ENCODE measurements around the gene NAIP.
"Not testable (repeated sequence)": the region's sequence is repeated elsewhere in the genome, so short reads cannot be mapped to it uniquely, and the experiment has no call there.

Gene NAIP, protein sequence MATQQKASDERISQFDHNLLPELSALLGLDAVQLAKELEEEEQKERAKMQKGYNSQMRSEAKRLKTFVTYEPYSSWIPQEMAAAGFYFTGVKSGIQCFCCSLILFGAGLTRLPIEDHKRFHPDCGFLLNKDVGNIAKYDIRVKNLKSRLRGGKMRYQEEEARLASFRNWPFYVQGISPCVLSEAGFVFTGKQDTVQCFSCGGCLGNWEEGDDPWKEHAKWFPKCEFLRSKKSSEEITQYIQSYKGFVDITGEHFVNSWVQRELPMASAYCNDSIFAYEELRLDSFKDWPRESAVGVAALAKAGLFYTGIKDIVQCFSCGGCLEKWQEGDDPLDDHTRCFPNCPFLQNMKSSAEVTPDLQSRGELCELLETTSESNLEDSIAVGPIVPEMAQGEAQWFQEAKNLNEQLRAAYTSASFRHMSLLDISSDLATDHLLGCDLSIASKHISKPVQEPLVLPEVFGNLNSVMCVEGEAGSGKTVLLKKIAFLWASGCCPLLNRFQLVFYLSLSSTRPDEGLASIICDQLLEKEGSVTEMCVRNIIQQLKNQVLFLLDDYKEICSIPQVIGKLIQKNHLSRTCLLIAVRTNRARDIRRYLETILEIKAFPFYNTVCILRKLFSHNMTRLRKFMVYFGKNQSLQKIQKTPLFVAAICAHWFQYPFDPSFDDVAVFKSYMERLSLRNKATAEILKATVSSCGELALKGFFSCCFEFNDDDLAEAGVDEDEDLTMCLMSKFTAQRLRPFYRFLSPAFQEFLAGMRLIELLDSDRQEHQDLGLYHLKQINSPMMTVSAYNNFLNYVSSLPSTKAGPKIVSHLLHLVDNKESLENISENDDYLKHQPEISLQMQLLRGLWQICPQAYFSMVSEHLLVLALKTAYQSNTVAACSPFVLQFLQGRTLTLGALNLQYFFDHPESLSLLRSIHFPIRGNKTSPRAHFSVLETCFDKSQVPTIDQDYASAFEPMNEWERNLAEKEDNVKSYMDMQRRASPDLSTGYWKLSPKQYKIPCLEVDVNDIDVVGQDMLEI (N-terminal part only)

DNA sequence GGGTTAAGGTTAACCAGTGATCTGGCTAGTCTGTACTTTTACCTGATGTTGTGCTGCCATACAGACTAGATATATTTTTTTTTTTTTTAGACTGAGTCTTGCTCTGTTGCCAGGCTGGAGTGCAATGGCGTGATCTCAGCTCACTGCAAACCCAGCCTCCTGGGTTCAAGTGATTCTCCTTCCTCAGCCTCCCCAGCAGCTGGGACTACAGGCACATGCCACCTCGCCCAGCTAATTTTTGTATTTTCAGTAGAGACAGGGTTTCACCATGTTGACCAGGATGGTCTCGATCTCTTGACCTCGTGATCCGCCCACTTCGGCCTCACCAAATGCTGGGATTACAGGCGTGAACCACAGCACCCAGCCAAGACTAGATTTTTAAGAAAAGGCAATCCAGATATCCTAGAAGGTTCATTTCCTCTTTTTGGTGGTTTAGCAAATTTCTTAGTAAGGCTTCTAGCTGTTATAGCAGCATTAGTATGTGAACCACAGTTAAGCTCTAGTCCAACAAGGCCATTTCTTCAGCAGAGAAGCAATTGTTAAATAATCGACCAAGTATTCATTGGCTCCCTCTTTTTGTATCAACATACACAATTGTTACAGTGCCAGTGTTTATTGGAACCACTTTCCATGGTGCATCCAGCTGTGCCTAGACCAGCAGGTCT is at the start of gene NAIP:
Gene NAIP, minus strand, starts transcription at position 51 of the 665 bp plus-strand sequence. CDS start 12,424 bp downstream, outside the sequence.
- DNase-seq (ENCODE audit: low spot score): not testable (repeated sequence)

DNA sequence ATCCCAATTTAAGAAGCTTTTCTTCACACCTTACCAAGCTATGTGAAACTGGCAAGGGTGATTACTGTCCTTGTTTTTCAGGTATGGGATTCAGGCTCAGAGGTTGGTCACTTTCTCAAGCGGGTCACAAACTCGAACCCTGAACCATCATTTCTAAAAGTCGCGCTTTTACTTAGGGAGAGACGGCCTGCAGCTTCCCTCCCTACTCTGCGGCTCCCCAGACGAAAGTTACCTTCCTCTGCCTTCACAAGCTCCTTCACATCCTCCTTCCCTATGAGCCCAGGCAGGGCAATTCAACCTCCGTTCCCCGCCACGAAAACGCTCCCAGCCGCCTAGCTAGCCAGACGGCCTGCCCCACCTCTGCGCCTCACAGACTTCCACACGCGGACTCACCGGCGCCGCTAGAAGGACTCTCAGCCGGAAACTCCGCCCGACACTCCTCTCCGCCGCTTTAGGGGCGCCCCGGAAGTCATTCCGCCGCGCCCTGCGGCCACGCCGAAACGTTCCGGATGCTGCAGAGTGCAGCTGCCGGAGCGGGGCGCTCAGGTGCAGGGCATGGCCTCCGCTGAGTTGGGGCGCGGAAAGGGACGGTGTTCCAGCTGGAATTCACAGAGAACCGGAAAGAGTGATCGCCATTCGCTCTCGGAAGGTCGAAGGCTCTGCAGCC is 42.3 kb upstream of the NAIP start, which contains the start of gene GTF2H2:
Gene GTF2H2, minus strand, starts transcription at position 415 of the 667 bp plus-strand sequence. CDS start 4,913 bp downstream, outside the sequence.
- not testable (repeated sequence) for DNase-seq (ENCODE audit: low spot score)

DNA sequence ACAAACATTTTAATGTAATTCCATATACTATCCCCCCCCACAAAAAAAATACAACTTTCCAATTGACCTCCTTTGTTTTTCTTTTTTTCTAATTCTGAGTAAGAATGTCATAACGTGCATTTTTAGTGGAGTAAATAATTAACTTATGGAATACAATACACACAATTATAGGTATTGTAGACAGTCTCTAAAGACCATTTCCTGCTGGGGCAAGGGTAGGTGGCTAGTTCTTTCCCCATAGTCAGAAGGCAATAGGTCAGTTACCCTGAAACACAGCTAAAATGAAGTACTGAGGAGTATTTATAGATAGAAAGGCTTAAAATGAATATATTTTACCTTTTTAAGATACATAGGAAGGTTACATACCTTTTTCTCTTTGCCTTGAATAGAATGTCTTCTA is 36.2 kb upstream of the NAIP start:
- not testable (repeated sequence) for DNase-seq (ENCODE audit: low spot score)

DNA sequence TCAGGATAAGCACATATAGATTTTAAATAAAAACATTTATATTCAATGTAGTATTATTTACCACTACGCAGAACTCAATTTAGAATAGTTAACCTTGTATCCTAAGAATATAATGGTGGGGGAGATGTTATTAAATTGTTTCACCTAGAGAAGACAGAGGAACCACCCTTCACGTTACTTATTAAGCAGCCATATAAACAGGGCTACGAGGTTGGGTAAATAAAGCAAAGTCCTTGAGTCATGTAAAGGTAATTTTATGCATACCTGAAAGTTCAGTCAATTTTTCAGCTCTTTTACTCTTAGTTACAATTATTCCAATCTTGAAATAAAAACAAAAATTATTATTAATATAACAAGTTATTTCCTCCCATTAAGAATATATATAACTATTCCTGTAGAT is 34.3 kb upstream of the NAIP start:
- DNase-seq (ENCODE audit: low spot score): not testable (repeated sequence)

DNA sequence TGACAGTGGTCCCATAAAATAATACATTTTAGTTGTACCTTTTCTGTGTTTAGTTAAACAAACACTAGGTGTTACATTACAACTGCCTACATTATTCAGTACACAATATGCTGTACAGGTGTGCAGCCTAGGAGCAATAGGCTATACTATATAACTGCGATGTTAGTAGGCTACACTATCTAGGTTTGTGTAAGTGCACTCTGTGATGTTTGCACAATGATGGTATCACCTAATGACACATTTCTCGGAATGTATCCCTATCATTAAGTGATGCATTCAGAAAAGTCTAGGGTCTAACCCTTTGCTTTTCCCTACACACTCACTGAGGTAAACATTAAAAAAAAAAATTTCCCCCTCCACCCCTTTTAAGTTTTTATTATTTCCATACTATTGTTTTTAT is 19.7 kb upstream of the NAIP start:
- DNase-seq (ENCODE audit: low spot score): not testable (repeated sequence)

DNA sequence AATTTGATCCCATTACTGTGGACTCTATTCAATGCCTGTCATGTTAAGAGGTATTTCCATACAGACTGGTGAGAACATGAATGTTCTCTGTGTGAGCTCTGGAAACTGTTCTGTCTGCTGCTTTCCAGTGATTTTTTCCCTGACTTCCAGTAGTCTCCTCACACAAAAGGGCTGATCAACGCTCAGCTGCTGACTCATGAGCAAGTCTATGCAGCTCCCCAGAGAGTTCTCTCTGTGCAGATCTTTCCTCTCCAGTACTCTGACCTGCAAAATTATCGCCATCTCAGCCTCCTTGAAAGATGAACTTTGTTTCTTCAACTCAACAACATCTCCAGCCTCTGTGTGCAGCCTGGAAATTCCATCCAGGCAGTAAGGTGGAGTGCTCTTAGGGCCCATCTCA is 19.0 kb upstream of the NAIP start:
- not testable (repeated sequence) for DNase-seq (ENCODE audit: low spot score)

DNA sequence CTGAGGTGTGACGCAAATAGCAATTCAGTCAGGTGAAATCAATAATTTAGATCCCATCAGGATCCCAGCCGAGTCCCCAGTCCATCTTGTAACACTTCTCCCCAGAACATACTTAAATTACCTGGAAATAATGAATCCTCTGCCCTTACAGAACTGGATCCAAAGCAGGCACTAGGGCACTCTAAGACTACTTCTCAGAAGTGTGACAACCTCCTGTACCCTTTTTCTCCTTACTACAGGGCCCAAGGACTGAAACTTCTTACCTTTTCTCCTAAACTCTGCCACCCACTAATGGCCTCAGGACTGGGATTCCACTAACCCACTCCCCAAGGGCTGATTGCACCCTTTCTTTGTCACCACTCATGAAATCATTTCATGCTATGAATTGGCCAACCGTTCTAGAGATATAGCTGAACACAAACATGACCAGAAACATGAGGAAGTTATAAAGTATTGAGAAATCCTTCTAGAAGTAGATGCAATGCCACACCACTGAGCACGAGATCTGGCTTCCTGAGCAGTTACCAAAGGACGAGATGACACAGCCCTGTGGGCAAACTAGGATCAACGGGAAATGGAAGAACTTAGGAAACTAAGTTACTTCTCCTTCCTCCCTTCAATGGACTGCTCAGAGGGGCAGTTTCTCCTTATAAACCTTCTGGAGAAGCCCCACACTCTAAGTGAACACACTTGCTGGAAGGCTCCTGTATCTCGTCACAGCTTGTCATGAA is 6.1 kb upstream of the NAIP start:
- not testable (repeated sequence) for DNase-seq (ENCODE audit: low spot score)

DNA sequence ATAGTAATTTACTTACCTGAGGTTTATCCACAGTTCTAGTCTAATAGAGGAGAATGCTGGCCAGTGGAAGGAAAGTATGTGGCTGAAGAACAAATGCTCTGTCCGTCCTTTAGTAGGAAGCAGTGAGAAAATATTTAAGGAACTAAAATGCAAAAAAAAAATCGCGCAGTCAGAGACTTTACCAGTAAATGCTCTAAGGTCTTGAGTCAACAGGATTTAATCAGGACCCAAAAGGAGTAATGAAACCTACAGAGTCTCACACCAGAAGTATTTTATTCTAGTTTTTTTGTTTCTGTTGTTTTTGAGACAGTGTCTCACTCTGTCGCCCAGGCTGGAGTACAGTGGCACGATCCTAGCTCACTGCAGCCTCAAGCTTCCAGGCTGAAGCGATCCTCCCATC is 4.5 kb downstream of the NAIP start:
- DNase-seq (ENCODE audit: low spot score): not testable (repeated sequence)

DNA sequence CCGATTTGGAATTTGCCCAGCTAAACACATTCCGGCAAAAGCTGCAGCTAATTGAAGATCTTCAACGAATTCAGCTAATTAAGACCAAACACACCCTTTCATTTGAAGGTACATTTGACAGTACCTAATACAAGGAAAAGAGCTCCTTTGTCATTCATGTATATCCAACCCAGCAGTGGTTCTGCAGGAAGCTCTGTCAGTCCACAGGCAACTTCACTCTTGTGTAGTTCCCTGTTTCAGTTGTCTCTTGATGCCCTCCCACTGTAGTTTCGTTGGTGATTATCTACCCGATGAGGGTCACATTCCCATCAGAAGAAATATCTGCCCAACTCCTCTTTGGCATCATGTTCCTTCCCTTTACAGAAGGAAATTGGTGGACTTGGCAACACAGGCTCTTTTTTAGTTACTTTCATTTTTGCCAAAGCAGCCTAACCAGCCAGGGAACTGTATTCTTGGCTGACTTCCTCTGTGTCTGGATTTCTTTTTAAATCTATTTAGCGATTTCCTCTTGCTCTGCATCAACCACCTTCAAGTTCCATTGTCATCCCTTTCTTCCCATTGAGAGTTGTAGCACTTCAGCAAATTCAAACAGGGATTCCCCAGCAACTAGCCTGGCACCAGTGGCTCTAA is 6.6 kb downstream of the NAIP start:
- DNase-seq (ENCODE audit: low spot score): not testable (repeated sequence)

DNA sequence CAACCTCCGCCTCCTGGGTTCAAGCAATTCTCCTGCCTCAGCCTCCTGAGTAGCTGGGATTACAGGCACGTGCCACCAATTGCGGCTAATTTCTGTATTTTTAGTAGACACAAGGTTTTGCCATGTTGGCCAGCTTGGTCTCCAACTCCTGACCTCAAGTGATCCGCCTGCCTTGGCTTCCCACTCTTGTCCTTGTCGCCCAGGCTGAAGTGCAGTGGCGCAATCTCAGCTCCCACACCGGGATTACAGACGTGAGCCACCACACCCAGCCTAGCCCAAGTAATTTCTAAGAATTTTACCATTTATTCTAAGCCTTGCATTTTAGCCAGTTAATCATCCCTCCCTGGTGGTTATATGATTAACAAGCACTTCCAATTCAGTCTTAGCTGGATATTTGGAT is 11.0 kb downstream of the NAIP start:
- DNase-seq (ENCODE audit: low spot score): no peak

DNA sequence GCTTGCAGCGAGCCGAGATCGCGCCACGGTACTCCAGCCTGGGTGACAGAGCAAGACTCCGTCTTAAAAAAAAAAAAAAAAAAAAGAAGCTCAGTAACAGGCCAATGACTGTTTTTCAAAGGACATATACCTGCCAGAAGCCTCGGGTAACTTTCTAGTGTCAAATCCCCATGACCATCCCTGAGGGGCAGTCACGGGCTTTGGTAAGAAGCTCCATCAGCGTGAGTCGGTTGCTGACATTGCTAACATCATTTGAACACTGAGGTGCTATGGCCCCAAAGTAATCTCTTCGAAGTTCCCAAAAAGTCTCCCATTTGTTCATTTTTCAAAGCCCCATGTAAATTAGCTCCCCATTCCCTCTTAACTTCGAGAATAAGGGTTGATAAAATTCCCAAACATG is 11.6 kb downstream of the NAIP start:
- DNase-seq (ENCODE audit: low spot score): no peak

DNA sequence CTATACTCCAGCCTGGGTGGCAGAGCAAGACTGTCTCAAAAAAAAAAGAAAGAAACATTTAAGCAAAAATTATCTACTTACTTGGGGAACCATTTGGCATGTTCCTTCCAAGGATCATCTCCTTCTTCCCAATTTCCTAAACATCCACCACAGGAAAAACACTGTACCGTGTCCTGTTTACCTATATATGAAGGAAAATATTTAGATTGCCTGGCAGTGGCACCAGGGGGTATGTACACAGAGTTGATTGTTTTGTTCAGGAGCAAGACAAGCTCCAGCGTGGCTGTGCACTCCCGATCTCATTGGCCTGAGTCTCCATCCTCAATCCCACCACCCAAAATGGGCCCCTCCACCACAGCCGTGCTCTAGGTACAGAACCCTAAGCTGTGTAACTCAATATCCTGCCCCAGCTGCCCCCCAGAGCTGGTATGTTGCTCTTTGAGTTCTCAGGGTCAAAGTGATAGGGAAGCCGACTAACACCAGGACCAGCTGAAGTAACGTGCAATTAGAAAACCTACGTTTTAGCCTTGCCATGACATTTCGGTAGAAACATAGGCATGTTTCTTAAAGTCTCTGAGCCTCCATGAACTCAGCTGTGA is 13.8 kb downstream of the NAIP start:
- no peak for DNase-seq (ENCODE audit: low spot score)

DNA sequence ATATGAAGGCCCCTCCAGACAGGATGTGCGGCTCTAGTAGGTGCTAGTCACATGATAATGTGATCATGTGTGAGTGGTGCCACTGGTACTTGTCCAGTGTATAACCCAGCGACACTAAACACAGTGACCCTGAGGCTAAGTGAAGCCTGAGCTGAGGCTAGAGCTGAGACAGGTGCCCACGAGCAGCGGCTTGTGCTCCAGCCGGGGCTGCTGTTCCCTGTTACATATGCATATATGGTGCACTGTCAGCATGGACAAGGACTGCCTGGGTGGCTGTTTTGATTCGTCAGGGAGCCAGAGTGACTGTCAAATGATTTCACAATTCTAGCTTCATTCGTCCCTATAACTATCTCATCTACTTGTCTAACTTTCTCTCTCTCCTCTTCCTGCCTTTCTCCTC is 18.2 kb downstream of the NAIP start:
- DNase-seq (ENCODE audit: low spot score): not testable (repeated sequence)

DNA sequence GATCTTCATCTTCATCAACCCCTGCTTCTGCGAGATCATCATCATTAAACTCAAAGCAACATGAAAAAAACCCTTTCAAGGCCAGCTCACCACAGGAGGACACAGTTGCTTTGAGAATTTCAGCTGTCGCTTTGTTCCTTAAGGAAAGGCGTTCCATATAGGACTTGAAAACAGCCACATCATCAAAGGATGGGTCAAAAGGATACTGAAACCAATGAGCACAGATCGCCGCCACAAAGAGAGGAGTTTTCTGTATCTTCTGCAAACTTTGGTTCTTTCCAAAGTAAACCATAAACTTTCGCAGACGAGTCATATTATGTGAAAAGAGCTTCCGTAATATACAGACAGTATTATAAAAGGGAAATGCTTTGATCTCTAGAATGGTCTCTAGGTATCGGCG is 40.3 kb downstream of the NAIP start:
- DNase-seq (ENCODE audit: low spot score): not testable (repeated sequence)

DNA sequence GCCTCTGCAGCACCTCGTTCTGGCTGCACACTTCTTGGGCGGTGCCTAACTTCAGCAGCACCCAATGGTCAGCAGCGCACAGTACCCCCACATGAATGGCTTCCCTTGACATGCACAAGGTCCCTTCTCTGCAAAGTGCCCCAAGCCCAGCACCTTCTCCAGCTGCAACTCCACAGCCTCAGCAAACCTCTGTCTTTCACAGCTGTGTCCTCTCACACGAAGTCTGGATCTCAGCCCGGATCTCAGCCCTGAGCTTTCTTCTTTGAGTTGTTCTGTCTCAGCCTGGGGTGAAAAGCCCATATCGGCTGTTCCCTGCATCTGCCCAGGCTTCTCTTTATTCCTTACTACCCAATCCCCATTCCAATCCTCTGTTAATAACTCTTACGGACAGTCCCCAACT is 57.9 kb downstream of the NAIP start:
- DNase-seq (ENCODE audit: low spot score): not testable (repeated sequence)

DNA sequence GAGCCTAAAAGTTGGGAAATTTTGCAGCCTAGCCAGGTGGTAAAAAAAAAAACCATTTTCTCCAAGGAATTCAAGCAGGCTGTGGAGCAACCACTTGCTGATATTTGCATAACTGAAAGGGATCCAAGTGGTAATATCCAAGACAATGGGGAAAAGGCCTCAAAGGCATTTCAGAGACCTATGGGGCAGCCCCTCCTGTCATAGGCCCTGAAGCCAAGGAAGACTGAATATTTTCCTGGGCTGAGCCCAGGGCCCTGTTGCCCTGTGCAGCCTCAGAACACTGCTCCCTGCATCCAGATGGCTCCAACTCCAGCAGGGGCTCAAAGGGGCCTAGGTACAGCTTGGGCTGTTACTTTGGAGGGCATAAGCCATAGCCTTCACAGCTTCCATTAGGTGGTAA is 60.6 kb downstream of the NAIP start:
- not testable (repeated sequence) for DNase-seq (ENCODE audit: low spot score)

DNA sequence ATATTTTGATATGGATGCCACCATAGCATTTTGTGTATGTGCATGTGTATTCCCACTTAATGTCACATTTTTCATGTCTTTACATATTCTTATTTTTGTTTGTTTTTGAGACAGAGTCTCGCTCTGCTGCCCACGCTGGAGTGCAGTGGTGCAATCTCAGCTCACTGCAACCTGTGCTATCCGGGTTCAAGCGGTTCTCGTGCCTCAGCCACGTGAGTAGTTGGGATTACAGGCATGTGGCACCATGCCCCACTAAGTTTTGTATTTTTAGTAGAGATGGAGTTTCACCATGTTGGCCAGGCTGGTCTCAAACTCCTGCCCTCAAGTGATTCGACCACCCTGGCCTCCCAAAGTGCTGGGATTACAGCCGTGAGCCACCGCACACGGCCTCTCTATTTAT is 72.1 kb downstream of the NAIP start:
- not testable (repeated sequence) for DNase-seq (ENCODE audit: low spot score)

DNA sequence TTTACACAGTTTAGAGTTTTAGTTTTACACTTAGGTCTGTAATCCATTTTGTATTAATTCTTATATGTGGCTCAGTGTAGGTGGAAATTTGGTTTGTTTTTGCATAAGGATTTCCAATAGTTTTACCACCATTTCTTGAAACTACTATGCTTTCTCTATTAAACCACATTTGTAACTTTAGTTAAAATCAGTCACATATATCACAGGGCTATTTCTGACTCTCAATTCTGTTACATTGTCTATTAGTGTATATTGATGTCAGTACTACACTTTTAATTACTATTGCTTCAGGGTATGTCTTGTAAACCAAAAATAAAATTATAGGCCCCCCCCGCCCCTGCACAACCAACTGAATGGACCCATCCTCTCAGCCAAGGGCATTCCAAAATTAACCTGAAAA is 92.6 kb downstream of the NAIP start:
- DNase-seq (ENCODE audit: low spot score): not testable (repeated sequence)

DNA sequence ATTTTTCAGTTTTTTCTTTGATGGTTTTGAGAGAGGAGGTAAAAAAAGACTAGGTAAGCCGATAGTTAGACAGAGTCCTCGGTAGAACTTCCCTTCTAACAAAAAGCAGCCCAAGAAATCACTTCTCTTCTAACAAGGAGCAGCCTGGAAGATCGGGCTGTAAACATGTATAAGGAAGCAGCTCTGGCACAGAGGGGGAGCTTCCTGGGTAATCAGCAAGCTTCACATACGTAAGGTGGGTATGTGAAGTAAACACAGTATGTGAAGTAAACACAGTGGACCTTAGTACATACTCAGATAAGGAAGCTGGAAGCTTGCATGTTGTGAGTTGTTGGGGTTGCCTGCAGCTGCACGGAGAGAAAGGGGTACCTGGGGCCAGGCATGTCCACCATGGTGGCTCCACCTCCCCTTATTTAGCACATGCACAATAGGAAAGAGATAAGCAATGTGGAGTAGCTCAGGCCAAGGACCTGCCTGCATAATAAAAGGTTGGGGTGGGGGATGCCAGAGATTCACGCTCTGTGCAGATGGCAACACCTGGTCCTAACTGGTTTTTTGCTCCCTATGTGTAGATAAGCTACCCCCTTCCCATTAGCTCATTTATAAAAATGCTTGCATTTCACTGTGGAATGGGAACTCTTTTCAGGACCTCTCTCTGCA is 93.3 kb downstream of the NAIP start:
- not testable (repeated sequence) for DNase-seq (ENCODE audit: low spot score)

Measured in CD4-positive, alpha-beta T cell treated with Interleukin-6 at 100 ng/mL for 8 hours (primary cell).